IPS-18a (cell line): ENCODE data around the gene TAF4.
"Not testable (repeated sequence)": the region's sequence is repeated elsewhere in the genome, so short reads cannot be mapped to it uniquely, and the experiment has no call there.

ENCODE experiments used
- H3K27ac ChIP-seq: one replicate; pipeline ENCODE4 v1.5.1; 2013; ENCODE audit warnings: low read length
- H3K27me3 ChIP-seq: one replicate; pipeline ENCODE4 v1.6.1; 2013; ENCODE audit warnings: mild to moderate bottlenecking, low read length; ENCODE audit not compliant: control insufficient read depth, insufficient read depth
- H3K36me3 ChIP-seq: one replicate; pipeline ENCODE4 v1.6.1; 2013; ENCODE audit warnings: low read depth, low read length; ENCODE audit not compliant: control insufficient read depth
- H3K4me1 ChIP-seq: one replicate; pipeline ENCODE4 v1.6.1; 2013; ENCODE audit warnings: low read depth, low read length; ENCODE audit not compliant: control insufficient read depth
- H3K4me3 ChIP-seq: one replicate; pipeline ENCODE4 v1.5.1; 2013; ENCODE audit warnings: low read length
- H3K9ac ChIP-seq: one replicate; pipeline ENCODE4 v1.6.1; 2013; ENCODE audit warnings: mild to moderate bottlenecking, low read length, moderate library complexity
- H3K9me3 ChIP-seq: one replicate; pipeline ENCODE4 v1.6.1; 2013; ENCODE audit warnings: low read depth, low read length; ENCODE audit not compliant: control insufficient read depth

Gene TAF4

DNA sequence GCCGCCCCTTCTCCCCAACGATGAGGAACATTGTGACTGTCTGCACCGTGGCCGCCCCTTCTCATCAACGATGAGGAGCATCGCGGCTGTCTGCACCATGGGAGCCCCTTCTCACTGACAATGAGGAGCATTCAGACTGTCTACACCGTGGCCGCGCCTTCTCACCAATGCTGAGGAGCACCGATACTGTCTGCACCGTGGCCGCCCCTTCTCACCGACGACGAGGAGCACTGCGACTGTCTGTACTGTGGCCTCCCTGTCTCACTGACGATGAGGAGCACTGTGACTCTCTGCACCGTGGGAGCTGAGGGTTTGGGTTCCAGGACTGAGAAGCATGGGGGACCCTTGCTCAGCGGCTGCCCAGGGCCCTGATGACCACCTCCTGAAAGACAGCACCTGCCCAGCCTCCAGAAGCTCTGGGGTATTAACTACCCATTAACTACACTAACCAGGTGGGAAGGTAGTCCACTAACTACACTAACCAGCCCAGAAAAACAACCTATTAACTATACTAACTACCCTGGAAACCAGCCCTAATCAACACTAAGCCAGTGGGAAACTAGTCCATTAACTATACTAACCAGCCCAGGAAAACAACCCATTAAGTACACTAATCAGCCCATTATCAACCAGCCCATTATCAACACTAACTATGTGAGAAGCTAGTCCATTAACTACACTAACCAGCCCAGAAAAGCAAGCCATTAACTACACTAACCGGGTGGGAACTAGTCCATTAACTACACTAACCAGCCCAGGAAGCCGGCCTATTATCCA is 116.9 kb downstream of the TAF4 start:
- H3K9me3 ChIP-seq, result no peaks in the 10 kb centered on the region
- H3K36me3 ChIP-seq, result no peaks in the 10 kb centered on the region
- H3K27ac ChIP-seq, result no peak overlapping the region

DNA sequence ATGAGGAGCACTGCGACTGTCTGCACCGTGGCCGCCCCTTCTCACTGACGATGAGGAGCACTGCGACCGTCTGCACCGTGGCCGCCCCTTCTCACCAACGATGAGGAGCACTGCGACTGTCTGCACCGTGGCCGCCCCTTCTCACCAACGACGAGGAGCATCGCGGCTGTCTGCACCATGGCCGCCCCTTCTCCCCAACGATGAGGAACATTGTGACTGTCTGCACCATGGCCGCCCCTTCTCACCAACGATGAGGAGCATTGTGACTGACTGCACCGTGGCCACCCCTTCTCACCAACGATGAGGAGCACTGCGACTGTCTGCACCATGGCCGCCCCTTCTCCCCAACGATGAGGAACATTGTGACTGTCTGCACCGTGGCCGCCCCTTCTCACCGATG is 117.6 kb downstream of the TAF4 start:
- not testable (repeated sequence) for H3K4me3 ChIP-seq, H3K9ac ChIP-seq, H3K9me3 ChIP-seq, H3K36me3 ChIP-seq, H3K4me1 ChIP-seq, H3K27me3 ChIP-seq, H3K27ac ChIP-seq

More for the DNA sequence above, 116.9 kb downstream of the TAF4 start:
- Histone ChIP-seq H3K9ac (no peak overlapping the region), H3K4me3 (no peak overlapping the region), H3K27me3 (no peaks in the 10 kb centered on the region), H3K4me1 (no peaks in the 10 kb centered on the region)

DNA sequence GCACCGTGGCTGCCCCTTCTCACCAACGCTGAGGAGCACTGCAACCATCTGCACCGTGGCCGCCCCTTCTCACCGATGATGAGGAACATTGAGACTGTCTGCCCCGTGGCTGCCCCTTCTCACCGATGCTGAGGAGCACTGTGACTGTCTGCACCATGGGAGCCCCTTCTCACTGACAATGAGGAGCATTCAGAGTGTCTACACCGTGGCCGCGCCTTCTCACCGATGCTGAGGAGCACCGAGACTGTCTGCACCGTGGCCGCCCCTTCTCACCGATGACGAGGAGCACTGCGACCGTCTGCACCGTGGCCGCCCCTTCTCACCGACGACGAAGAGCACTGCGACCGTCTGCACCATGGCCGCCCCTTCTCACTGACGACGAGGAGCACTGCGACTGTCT is 120.2 kb downstream of the TAF4 start:
- H3K27ac ChIP-seq, H3K4me1 ChIP-seq, H3K9ac ChIP-seq, H3K27me3 ChIP-seq, H3K9me3 ChIP-seq, H3K36me3 ChIP-seq, H3K4me3 ChIP-seq: not testable (repeated sequence)

DNA sequence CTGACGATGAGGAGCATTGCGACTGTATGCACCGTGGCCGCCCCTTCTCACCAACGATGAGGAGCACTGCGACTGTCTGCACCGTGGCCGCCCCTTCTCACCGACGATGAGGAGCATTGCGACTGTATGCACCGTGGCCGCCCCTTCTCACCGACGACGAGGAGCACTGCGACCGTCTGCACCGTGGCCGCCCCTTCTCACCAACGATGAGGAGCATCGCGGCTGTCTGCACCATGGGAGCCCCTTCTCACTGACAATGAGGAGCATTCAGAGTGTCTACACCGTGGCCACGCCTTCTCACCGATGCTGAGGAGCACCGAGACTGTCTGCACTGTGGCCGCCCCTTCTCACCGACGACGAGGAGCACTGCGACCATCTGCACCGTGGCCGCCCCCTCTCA is 120.7 kb downstream of the TAF4 start:
- not testable (repeated sequence) for H3K9ac ChIP-seq, H3K36me3 ChIP-seq, H3K9me3 ChIP-seq, H3K4me1 ChIP-seq, H3K27ac ChIP-seq, H3K27me3 ChIP-seq, H3K4me3 ChIP-seq

DNA sequence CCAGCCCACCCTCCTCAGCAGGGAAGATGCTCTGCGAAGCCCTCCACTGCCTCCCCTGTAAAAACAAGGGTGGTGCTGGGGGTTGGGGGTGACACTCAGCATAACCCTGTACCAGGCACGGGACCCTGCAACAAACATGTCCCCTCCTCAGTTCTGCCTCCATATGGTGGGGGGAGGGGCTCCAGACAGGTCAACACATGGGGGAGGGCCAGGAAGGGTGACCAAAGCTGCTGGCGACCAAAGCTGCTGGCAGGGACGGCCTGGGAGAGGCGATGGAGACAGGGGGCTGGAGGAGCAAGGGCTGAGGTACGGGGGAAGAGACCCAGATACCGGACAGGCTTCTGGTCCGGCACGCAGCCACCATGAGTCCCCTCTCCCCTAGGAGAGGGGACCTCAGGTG is 123.2 kb downstream of the TAF4 start:
- no peaks in the 10 kb centered on the region for H3K27me3 ChIP-seq
- no peak overlapping the region for H3K27ac ChIP-seq
- H3K9ac ChIP-seq, result no peak overlapping the region
- no peaks in the 10 kb centered on the region for H3K9me3 ChIP-seq
- no peak overlapping the region for H3K4me3 ChIP-seq
- no peaks in the 10 kb centered on the region for H3K4me1 ChIP-seq
- H3K36me3 ChIP-seq, result no peaks in the 10 kb centered on the region

DNA sequence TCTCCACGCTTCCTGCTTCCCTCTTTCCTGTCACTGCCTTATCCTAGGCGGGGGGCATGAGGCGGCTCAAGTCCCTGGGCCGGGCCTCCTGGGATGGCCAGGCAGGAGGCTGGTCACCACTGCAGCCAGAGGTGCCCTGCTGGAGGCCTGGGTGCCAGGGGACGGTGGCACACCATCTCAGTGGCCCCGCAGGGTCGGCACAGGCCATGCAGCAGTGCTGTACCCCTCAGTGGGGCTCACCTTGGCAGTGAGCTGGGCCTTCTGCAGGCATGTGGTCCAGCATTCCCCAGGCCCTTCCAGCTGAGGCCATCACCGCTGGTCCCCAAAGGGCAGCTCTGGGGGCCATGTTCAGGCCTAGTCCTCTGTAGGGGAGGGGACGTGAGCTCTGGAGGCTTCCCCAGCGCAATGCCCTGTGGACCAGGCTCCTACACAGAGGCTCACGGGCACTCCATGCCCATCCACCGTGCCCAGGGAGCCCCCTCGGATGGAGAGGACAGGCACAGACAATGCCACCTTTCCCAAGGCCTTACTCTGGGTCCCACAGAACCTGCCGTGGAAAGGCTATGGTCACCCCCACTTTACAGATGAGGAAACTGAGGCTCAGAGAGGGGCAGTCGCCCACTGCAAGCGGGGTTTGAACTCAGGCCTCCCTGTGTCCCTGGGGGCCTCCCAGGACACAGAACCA is 123.8 kb downstream of the TAF4 start:
- no peak overlapping the region for H3K4me3 ChIP-seq
- no peaks in the 10 kb centered on the region for H3K27me3 ChIP-seq
- H3K9ac ChIP-seq, result no peak overlapping the region
- no peaks in the 10 kb centered on the region for H3K9me3 ChIP-seq
- no peaks in the 10 kb centered on the region for H3K36me3 ChIP-seq
- H3K27ac ChIP-seq, result no peak overlapping the region
- H3K4me1 ChIP-seq, result no peaks in the 10 kb centered on the region

DNA sequence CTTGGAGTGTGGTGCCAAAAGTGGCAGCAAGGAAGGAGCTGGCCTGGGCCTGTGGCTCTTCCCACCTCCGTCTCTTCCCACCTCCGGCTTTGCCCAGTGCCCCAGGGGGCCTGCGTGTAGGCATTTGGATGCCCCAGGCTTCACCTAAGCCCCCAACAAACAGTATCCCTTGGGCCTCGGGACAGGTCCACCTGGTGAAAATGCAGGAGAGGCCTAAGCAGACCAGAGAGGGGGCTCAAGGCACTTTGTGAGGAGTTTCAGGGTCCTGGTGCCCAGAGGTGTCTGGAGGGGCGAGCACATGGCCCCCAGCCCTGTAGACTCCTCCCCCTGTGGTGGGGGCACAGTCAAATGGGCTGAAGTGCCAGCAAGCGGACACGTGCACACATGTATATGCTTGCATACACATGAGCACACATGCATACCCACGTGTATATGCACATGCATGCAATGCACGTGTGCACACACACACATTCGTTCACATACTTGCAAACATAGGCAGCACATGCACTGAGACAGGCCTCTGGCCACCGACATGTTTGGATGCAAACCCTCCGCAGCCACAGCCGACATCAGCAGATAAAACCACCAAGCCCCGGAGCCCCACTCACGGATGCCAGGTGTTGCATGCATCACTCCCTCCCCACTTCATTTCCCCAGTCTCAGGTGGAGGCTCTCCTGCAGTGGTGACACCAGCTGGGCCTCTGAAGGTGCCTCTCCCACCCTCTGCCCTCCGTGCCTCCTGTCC is 124.5 kb downstream of the TAF4 start:
- Histone ChIP-seq H3K4me3 (no peak overlapping the region), H3K9me3 (no peaks in the 10 kb centered on the region), H3K27me3 (no peaks in the 10 kb centered on the region), H3K4me1 (no peaks in the 10 kb centered on the region), H3K36me3 (no peaks in the 10 kb centered on the region), H3K27ac (no peak overlapping the region), H3K9ac (no peak overlapping the region)

DNA sequence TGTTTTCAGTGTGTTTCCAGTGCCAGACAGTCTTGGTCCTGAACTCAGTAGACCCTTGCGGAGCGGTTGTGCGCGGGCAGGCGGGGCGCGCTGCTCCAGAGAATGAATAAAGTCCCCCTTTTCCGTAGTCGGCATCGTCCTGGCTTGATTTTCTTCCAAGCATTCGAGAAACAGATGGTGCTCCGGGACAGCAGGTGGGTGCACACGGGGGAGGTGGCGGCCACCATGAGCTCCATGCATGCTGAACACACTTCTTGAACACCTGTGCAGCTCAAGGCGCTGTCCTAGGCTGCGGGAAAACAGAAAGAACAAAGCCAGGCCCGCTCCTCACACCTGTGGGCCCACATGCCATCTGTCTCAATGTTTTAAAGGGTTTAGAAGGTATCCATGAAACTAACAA is 125.2 kb downstream of the TAF4 start:
- no peaks in the 10 kb centered on the region for H3K4me1 ChIP-seq
- H3K9me3 ChIP-seq, result no peaks in the 10 kb centered on the region
- no peaks in the 10 kb centered on the region for H3K27me3 ChIP-seq
- H3K9ac ChIP-seq, result no peak overlapping the region
- H3K4me3 ChIP-seq, result no peak overlapping the region
- no peaks in the 10 kb centered on the region for H3K36me3 ChIP-seq
- no peak overlapping the region for H3K27ac ChIP-seq

DNA sequence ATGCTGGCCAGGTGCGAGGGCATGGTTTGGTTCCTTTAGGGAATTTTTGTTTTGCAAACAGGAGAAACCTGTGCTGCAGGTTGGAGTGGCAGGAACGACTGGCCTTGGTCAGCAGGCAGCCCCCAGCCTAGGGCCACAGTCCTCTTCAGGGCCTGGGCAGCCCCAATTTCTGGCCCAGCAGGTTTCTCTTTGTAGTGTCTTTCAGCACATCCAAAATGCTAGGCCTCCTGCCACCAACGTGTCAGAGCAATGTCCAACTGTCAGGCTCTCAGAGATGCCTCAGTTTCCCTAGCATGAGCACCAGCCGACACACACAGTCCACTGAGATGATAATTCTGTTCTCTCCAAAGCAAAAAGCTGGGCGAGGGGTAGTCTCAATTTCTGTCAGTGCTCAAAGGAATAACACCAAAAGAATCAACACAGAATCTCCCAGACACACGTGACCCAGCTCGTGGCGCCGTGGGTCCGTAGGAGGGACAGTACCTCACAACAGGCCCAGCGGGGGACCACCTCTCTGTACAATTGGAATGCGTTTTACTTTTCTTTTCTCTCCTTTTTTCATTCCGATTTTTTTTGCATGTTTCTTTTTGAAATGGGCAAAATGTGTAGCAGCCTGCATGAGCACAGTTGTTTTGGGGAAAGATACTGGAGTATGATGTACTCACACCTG is 125.9 kb downstream of the TAF4 start:
- Histone ChIP-seq H3K27ac (no peak overlapping the region), H3K9ac (no peak overlapping the region), H3K4me3 (no peak overlapping the region), H3K36me3 (no peaks in the 10 kb centered on the region), H3K9me3 (no peaks in the 10 kb centered on the region), H3K27me3 (no peaks in the 10 kb centered on the region), H3K4me1 (no peaks in the 10 kb centered on the region)

DNA sequence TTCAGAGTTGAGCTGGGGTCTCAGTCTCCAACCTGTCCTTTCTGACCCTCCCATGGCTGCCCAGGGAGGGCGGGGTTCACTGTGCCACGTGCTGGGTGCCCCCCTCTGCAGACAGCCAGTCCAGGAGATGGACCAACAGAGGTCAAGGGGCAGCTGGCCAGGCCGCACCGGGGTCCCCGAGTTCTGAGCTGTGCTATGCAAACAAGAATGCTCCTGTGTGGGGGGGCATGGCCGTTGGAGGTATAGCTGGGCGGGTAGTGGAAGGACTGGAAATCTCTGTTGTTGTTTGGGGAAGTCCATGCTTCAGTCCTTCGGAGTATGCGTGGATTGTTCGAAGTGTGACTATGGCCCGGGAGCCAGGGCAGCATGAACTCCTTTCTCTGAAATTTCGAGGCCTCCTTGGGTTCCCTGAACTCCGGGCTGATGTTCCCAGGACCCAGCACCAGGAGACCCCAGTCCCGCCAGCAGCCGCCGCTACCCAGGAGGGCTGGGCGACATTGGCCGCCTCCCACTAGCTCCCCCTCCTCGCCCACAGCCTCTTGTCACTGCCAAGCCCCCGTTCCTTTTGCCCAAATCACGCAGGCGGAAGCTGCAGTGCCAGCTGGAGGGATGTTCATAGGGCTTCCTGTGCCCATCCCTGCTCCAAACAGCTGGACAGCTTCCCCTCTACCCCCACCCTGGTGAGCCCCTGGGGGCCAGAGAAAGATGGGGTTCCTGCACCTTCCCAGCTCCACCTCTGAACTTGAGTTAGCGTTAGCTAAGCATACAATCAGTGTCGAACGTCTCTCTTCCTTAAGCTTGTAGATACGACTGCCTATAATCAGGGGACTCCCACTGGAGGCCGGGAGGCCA is 126.6 kb downstream of the TAF4 start:
- H3K36me3 ChIP-seq, result no peaks in the 10 kb centered on the region
- no peaks in the 10 kb centered on the region for H3K9me3 ChIP-seq
- no peak overlapping the region for H3K4me3 ChIP-seq
- H3K27ac ChIP-seq, result no peak overlapping the region
- H3K4me1 ChIP-seq, result peaks cover 3% of the 10 kb centered on the region
- no peaks in the 10 kb centered on the region for H3K27me3 ChIP-seq
- no peak overlapping the region for H3K9ac ChIP-seq
